HepG2 (cell line): Measurements from ENCODE around the gene SYNE2.

ENCODE experiments used
- CHD2 ChIP-seq: IDR thresholded peaks from 2 replicates; pipeline ENCODE4 v1.6.1; 2011; ENCODE audit warnings: low read depth, low read length, improper control_type of control experiment
- CTCF ChIP-seq: sonication (generic); formaldehyde crosslinking; IDR thresholded peaks from 2 replicates; pipeline ENCODE4 v1.5.0; 2020; ENCODE audit warnings: mild to moderate bottlenecking, missing genetic modification reagents, moderate library complexity
- EED ChIP-seq: sonication (generic); formaldehyde crosslinking; IDR thresholded peaks from 2 replicates; pipeline ENCODE4 v1.5.0; 2020; ENCODE audit warnings: mild to moderate bottlenecking, missing genetic modification reagents
- ELF3 ChIP-seq: IDR thresholded peaks from 2 replicates; pipeline ENCODE4 v1.6.1; 2016; ENCODE audit warnings: missing genetic modification reagents, missing compliant biosample characterization
- HOXA7 ChIP-seq: sonication (generic); formaldehyde crosslinking; IDR thresholded peaks from 2 replicates; pipeline ENCODE4 v1.8.1; 2022; ENCODE audit warnings: mild to moderate bottlenecking, missing genetic modification reagents, moderate library complexity
- KDM4B ChIP-seq: sonication (generic); formaldehyde crosslinking; IDR thresholded peaks from 2 replicates; pipeline ENCODE4 v1.4.0; 2020; ENCODE audit warnings: missing genetic modification reagents
- POLR2AphosphoS5 ChIP-seq: IDR thresholded peaks from 2 replicates; pipeline ENCODE4 v1.6.1; 2012; ENCODE audit warnings: low read depth, low read length
- SP5 ChIP-seq: IDR thresholded peaks from 2 replicates; pipeline ENCODE4 v1.6.1; 2016; ENCODE audit warnings: low read depth, borderline replicate concordance
- TCF7 ChIP-seq: sonication (generic); IDR thresholded peaks from 2 replicates; pipeline ENCODE4 v1.6.1; 2016; ENCODE audit warnings: antibody characterized with exemption, low read depth

GRCh38 chr14:64170181-64170580 is 317.4 kb downstream of the SYNE2 start:
- TF ChIP-seq CTCF (no peak), CHD2 (no peak), EED (CRISPR knock-in tag) (no peak), HOXA7 (CRISPR knock-in tag) (no peak), POLR2AphosphoS5 (no peak), TCF7 (no peak), KDM4B (CRISPR knock-in tag) (no peak), SP5 (CRISPR knock-in tag) (no peak), ELF3 (CRISPR knock-in tag) (no peak)
